GM12878 (cell line): ENCODE measurements around the gene HEXIM1. TPM values are rescaled to one million over a fixed set of nuclear protein-coding genes. Genes with fewer than 3 reads are reported as not detected.
A peak's percentile ranks its signal among the peaks of the same experiment; 100 is the strongest.

Experiments used
- BHLHE40 ChIP-seq, 2 experiments: fragments of 450-650 bp in 1 of 2; IDR thresholded peaks; 2 replicates each; pipeline ENCODE4 v1.6.1; 2011 to 2017; ENCODE audit warnings: low read depth in 2 of 2, borderline replicate concordance in 1 of 2, improper control_type of control experiment in 1 of 2, low read length in 1 of 2, mild to moderate bottlenecking in 1 of 2
- BRCA1 ChIP-seq: IDR thresholded peaks from 2 replicates; pipeline ENCODE4 v1.6.1; 2011; ENCODE audit warnings: low read depth, low read length, improper control_type of control experiment
- CBFB ChIP-seq: IDR thresholded peaks from 2 replicates; pipeline ENCODE4 v1.6.1; 2016; ENCODE audit warnings: antibody characterized with exemption, low read depth
- DPF2 ChIP-seq: fragments of 450-650 bp; IDR thresholded peaks from 2 replicates; pipeline ENCODE4 v1.6.1; 2017; ENCODE audit warnings: mild to moderate bottlenecking
- GABPA ChIP-seq: IDR thresholded peaks from 2 replicates; pipeline ENCODE4 v1.6.1; 2014; ENCODE audit warnings: antibody characterized with exemption, low read depth, mild to moderate bottlenecking, inconsistent platforms
- IKZF2 ChIP-seq, 2 experiments: fragments of 450-650 bp; IDR thresholded peaks; 2 replicates each; pipeline ENCODE4 v1.6.1; 2017; ENCODE audit warnings: mild to moderate bottlenecking in 2 of 2, moderate library complexity in 2 of 2
- MXI1 ChIP-seq: fragments of 150-350 bp; IDR thresholded peaks from 2 replicates; pipeline ENCODE4 v1.6.1; 2011; ENCODE audit warnings: low read depth, mild to moderate bottlenecking, inconsistent platforms, low read length, improper control_type of control experiment
- NFYA ChIP-seq: IDR thresholded peaks from 2 replicates; pipeline ENCODE4 v1.6.1; 2011; ENCODE audit warnings: low read depth, mild to moderate bottlenecking, low read length, improper control_type of control experiment, borderline replicate concordance
- RBBP5 ChIP-seq: fragments of 200-600 bp; sonication (generic); conservative IDR thresholded peaks from 2 replicates; pipeline ENCODE4 v1.6.1; 2016
- RFX5 ChIP-seq: IDR thresholded peaks from 2 replicates; pipeline ENCODE4 v1.6.1; 2011; ENCODE audit warnings: low read depth, low read length, improper control_type of control experiment
- SIN3A ChIP-seq: IDR thresholded peaks from 2 replicates; pipeline ENCODE4 v1.6.1; 2012; ENCODE audit warnings: low read depth, low read length, improper control_type of control experiment
- SMAD5 ChIP-seq: IDR thresholded peaks from 2 replicates; pipeline ENCODE4 v1.6.1; 2016; ENCODE audit warnings: antibody characterized with exemption, low read depth
- SMARCA5 ChIP-seq: fragments of 450-650 bp; IDR thresholded peaks from 2 replicates; pipeline ENCODE4 v1.6.1; 2017; ENCODE audit warnings: mild to moderate bottlenecking
- STAT1 ChIP-seq: fragments of 450-650 bp; conservative IDR thresholded peaks from 2 replicates; pipeline ENCODE4 v1.6.1; 2014; ENCODE audit warnings: antibody characterized with exemption, mild to moderate bottlenecking
- TAF1 ChIP-seq: IDR thresholded peaks from 2 replicates; pipeline ENCODE4 v1.6.1; 2011; ENCODE audit warnings: mild to moderate bottlenecking, low read depth, low read length, borderline replicate concordance
- TARDBP ChIP-seq: IDR thresholded peaks from 2 replicates; pipeline ENCODE4 v1.6.1; 2016; ENCODE audit warnings: borderline replicate concordance
- WRNIP1 ChIP-seq: IDR thresholded peaks from 2 replicates; pipeline ENCODE4 v1.6.1; 2011; ENCODE audit warnings: low read depth, low read length, improper control_type of control experiment, borderline replicate concordance
- ZSCAN29 ChIP-seq: fragments of 450-650 bp; IDR thresholded peaks from 2 replicates; pipeline ENCODE4 v1.6.1; 2017; ENCODE audit warnings: mild to moderate bottlenecking, moderate library complexity
- polyA plus RNA-seq, 11 experiments: library from polyadenylated mRNA; depleted of rRNA in 4 of 11; unstranded in 6 of 11; stranded (reverse) in 5 of 11; fragments of >200 nt; fragmentation: Nextera tagmentation in 4 of 11; fragmentation: Illumina TruSeq in 1 of 11; extraction: Ambion mirVana in 4 of 11; extraction: Trizol in 1 of 11; gene quantifications; 1 replicate in 1 of 11; 2 replicates in 10 of 11; pipeline versions ENCODE4 v1.2.1 to v1.2.3, GENCODE V29; 2011 to 2016; ENCODE audit warnings: inconsistent platforms in 2 of 11, missing spikeins in 2 of 11, low read depth in 1 of 11
- total RNA-seq, 4 experiments: library from RNA; depleted of rRNA in 3 of 4; stranded (reverse); fragments of >200 nt in 3 of 4; fragmentation: Illumina TruSeq in 1 of 4; extraction: Trizol in 1 of 4; gene quantifications; 2 replicates each; pipeline versions ENCODE4 v1.2.1 to v1.2.3, GENCODE V29; 2013 to 2021
- TF ChIP-seq, protein P1 (sequence below): IDR thresholded peaks from 2 replicates; pipeline ENCODE4 v1.6.1; 2012; ENCODE audit warnings: low read length, inconsistent platforms
- TF ChIP-seq, protein P2 (sequence below): IDR thresholded peaks from 2 replicates; pipeline ENCODE4 v1.6.1; 2011; ENCODE audit warnings: borderline replicate concordance, low read depth, mild to moderate bottlenecking, moderate library complexity, mixed read lengths, low read length; ENCODE audit not compliant: insufficient read depth; ENCODE audit errors: extremely low read length
- TF ChIP-seq, protein P3 (sequence below): fragments of 150-350 bp; IDR thresholded peaks from 2 replicates; pipeline ENCODE4 v1.6.1; 2014; ENCODE audit warnings: mild to moderate bottlenecking, low read depth, low read length
- TF ChIP-seq, protein P4 (sequence below): fragments of 450-650 bp; IDR thresholded peaks from 2 replicates; pipeline ENCODE4 v1.6.1; 2017; ENCODE audit warnings: mild to moderate bottlenecking, moderate library complexity
- TF ChIP-seq, protein P5 (sequence below): fragments of 450-650 bp; IDR thresholded peaks from 2 replicates; pipeline ENCODE4 v1.6.1; 2016; ENCODE audit warnings: mild to moderate bottlenecking

HEXIM1 gene
- total and polyA plus RNA-seq, 10 of the 15 experiments (the other 5 are each of a cell fraction or from before 2014, with no cell fraction given): 1.9 to 24.1 (median 9.0) TPM

DNA sequence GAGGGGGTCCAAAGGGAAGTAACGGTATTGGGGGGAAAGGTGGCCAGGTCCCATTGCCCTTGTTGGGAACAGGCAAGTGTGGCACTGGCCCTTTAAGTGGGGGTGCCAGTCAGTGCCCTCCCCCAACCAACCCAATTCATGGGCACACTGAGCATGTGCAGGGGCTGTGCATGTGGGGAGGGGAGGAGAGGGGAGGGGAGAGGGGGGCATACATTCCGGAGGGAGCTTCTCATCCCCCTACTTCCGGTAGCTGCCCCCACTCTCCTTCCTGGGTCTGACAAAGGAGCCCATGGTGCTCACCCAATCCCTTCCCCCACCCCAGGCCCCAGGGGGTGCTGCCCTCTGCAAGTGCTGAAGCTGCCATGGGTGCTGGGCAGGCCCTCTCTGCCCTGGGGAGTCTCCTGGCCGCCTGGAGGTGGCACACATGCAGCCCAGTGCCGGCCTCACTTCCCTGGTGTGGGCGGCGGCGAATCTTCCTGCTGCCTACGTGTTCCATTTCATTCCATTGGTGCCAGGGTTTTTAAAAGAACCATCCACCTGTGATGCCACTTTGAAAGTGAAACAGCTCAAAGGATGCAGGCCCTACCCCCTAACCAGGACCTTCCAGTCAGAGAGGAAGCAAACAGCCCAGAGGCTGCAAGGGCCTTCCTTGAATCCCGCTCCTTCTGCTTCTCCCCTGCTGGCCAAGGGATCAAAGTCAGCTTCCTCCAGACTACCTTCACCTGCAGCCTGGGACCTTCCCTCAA is 24.4 kb downstream of the HEXIM1 start (continued):
- TF ChIP-seq, protein P1, sequence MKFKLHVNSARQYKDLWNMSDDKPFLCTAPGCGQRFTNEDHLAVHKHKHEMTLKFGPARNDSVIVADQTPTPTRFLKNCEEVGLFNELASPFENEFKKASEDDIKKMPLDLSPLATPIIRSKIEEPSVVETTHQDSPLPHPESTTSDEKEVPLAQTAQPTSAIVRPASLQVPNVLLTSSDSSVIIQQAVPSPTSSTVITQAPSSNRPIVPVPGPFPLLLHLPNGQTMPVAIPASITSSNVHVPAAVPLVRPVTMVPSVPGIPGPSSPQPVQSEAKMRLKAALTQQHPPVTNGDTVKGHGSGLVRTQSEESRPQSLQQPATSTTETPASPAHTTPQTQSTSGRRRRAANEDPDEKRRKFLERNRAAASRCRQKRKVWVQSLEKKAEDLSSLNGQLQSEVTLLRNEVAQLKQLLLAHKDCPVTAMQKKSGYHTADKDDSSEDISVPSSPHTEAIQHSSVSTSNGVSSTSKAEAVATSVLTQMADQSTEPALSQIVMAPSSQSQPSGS: no peak
- TF ChIP-seq STAT1: no peak
- no peak for TF ChIP-seq WRNIP1
- no peak for TF ChIP-seq RFX5
- TF ChIP-seq, protein P2, sequence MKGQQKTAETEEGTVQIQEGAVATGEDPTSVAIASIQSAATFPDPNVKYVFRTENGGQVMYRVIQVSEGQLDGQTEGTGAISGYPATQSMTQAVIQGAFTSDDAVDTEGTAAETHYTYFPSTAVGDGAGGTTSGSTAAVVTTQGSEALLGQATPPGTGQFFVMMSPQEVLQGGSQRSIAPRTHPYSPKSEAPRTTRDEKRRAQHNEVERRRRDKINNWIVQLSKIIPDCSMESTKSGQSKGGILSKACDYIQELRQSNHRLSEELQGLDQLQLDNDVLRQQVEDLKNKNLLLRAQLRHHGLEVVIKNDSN: no peak
- no peak for TF ChIP-seq DPF2
- no peak for TF ChIP-seq SMAD5
- TF ChIP-seq, protein P3, sequence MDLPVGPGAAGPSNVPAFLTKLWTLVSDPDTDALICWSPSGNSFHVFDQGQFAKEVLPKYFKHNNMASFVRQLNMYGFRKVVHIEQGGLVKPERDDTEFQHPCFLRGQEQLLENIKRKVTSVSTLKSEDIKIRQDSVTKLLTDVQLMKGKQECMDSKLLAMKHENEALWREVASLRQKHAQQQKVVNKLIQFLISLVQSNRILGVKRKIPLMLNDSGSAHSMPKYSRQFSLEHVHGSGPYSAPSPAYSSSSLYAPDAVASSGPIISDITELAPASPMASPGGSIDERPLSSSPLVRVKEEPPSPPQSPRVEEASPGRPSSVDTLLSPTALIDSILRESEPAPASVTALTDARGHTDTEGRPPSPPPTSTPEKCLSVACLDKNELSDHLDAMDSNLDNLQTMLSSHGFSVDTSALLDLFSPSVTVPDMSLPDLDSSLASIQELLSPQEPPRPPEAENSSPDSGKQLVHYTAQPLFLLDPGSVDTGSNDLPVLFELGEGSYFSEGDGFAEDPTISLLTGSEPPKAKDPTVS: no peak
- TF ChIP-seq, protein P4, sequence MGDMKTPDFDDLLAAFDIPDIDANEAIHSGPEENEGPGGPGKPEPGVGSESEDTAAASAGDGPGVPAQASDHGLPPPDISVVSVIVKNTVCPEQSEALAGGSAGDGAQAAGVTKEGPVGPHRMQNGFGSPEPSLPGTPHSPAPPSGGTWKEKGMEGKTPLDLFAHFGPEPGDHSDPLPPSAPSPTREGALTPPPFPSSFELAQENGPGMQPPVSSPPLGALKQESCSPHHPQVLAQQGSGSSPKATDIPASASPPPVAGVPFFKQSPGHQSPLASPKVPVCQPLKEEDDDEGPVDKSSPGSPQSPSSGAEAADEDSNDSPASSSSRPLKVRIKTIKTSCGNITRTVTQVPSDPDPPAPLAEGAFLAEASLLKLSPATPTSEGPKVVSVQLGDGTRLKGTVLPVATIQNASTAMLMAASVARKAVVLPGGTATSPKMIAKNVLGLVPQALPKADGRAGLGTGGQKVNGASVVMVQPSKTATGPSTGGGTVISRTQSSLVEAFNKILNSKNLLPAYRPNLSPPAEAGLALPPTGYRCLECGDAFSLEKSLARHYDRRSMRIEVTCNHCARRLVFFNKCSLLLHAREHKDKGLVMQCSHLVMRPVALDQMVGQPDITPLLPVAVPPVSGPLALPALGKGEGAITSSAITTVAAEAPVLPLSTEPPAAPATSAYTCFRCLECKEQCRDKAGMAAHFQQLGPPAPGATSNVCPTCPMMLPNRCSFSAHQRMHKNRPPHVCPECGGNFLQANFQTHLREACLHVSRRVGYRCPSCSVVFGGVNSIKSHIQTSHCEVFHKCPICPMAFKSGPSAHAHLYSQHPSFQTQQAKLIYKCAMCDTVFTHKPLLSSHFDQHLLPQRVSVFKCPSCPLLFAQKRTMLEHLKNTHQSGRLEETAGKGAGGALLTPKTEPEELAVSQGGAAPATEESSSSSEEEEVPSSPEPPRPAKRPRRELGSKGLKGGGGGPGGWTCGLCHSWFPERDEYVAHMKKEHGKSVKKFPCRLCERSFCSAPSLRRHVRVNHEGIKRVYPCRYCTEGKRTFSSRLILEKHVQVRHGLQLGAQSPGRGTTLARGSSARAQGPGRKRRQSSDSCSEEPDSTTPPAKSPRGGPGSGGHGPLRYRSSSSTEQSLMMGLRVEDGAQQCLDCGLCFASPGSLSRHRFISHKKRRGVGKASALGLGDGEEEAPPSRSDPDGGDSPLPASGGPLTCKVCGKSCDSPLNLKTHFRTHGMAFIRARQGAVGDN: no peak
- no peak for TF ChIP-seq BRCA1
- TF ChIP-seq TARDBP: no peak
- TF ChIP-seq GABPA: no peak
- no peak for TF ChIP-seq BHLHE40 (IDR thresholded peaks at IDR 0.05; ENCODE audit: borderline replicate concordance in 1 of 2, low read depth in 2 of 2, low read length in 1 of 2)
- no peak for TF ChIP-seq MXI1
- no peak for TF ChIP-seq ZSCAN29
- no peak for TF ChIP-seq SIN3A
- 0 out of 2 replicates have a peak, but pooled peaks have one; percentile 22 for TF ChIP-seq CBFB
- no peak for TF ChIP-seq RBBP5
- TF ChIP-seq TAF1: peak; percentile 37; the same call in 1 of the 2 replicates
- TF ChIP-seq SMARCA5: no peak
- TF ChIP-seq, protein P5, sequence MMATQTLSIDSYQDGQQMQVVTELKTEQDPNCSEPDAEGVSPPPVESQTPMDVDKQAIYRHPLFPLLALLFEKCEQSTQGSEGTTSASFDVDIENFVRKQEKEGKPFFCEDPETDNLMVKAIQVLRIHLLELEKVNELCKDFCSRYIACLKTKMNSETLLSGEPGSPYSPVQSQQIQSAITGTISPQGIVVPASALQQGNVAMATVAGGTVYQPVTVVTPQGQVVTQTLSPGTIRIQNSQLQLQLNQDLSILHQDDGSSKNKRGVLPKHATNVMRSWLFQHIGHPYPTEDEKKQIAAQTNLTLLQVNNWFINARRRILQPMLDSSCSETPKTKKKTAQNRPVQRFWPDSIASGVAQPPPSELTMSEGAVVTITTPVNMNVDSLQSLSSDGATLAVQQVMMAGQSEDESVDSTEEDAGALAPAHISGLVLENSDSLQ: no peak
- TF ChIP-seq NFYA: no peak
- no peak for TF ChIP-seq IKZF2 (IDR thresholded peaks at IDR 0.05)
